Stimulated activated CD4-positive, alpha-beta T cell treated with anti-CD3 and anti-CD28 coated beads, TNF-alpha, amount 100 ng/mL, for 48 hours (primary cell): ENCODE measurements around the gene UQCC3.
"Not testable (repeated sequence)": the region's sequence is repeated elsewhere in the genome, so short reads cannot be mapped to it uniquely, and the experiment has no call there.

Experiments used
- DNase-seq, 3 donors: peaks; one replicate each; pipeline ENCODE4 v3.0.0-alpha.2; 2020; ENCODE audit warnings: low read depth in 3 of 3

Gene UQCC3

DNA sequence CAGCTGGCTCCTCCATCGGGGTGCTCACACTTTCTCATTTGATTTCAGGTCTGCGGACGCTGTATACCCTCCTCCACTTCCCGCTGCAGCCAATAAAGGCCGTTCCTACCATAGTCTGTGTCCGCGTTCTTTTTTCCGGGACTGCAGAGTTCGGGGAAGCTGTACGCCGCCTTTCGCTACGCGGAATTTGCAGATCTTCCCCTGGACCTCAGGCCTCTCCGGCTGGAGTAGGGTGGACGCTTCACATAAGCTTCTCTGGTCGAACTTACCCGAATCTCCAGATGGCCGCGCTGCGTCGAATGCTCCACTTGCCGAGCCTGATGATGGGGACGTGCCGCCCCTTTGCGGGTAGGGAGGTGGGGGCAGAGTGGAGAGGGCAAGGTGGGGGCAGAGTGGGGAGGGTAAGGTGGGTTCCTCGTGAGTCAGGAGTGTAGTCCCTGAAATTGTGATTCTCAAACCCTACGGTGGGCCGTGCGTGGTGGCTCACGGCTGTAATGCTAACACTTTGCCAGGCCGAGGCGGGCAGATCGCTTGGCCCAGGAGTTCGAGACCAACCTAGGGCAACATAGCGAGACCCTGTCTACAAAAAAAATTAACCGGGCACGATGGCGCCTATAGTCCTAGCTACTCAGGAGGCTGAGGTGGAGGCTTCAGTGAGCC lies 5.7 kb upstream of the UQCC3 start:
- peak in 2 of 3 donors; percentile 26 to 27 for DNase-seq

DNA sequence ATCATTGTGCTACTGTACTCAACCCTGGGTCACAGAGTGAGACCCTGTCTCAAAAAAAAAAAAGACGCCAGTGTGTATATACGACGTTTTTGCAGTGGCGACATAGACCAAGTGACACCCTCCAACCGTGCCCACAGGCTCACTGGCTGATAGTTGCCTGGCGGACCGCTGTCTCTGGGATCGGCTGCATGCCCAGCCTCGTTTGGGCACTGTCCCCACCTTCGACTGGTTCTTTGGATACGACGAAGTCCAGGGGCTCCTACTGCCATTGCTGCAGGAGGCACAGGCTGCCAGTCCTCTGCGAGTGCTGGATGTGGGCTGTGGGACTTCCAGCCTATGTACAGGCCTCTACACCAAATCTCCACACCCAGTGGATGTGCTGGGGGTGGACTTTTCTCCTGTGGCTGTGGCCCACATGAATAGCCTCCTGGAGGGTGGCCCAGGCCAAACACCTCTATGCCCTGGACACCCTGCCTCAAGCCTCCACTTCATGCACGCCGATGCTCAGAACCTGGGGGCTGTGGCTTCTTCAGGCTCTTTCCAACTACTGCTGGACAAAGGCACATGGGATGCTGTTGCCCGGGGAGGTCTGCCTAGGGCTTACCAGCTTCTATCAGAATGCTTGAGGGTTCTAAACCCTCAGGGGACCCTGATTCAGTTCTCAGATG lies 5.1 kb upstream of the UQCC3 start:
- DNase-seq: peak in 1 of 3 donors; percentile 10

DNA sequence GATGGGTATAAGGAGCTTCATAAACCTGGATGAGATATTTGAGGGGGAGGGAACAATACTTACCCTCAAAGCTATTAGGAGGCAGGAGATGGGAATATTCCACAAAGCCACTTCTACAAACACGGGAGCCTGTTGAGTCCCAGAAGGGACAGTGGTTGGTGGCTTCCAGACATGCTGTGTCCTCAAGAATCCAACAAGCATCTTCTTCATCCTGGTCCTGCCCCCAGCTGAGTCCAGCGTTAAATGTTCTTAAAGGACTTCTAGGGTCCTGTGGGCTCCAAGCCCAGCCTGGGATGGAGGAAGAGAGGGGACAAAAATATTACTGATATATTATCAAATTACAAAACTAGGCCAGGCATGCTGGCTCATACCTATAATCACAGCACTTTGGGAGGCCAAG lies 4.0 kb upstream of the UQCC3 start:
- DNase-seq: no peak

DNA sequence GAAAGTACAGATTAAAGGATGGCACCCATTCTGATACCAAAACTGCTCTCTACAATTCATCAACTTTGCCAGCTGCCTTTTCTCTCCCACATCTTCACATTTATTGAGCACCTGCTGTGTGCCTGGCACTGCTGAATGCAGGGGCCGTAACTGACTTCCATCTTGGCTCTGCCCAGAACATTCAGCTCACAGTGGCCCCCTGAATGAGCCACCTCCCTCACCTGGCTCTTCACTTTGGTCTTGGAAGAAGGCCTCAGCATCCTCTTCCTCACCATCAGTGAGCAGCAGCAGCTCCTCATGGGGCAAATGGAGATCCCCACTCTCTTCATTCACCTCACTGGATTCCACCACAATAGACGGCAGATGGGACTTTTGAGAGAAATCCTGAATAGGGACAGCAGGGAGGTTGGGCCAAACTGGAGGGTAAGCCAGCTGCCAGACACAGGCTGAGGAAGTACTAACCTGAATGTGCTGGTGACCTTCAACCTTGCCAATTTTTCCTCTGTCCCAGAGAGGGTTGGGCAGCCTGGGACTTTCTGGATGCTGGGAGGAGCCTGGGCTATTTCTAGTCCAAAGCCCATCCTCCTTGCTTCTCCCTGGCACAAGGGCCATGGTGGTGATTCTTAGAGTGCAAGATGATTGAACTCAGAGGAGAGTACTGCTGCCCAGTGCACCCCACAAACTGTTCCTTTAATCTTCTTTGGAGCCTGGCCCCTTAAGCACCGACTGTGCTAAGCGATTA lies 1.9 kb upstream of the UQCC3 start:
- DNase-seq: no peak

DNA sequence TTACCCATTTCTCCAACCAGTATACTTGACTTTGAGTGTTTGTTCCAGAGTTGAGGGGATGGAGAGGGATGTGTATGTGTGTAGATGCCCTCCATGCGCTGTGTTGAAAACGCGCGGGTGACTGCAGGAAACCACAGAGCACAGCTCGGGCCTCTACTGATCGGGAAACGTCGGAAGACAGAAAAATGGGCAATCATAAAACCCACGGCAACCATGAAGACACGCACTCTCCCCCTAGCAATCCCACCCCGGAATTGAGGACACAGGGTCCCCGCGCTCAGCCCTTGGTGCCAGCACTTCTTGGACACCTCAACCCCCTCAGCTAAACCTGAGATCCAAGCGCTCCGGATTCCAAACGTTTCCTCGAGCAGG lies 251 bp upstream of the UQCC3 start:
- DNase-seq: no peak

DNA sequence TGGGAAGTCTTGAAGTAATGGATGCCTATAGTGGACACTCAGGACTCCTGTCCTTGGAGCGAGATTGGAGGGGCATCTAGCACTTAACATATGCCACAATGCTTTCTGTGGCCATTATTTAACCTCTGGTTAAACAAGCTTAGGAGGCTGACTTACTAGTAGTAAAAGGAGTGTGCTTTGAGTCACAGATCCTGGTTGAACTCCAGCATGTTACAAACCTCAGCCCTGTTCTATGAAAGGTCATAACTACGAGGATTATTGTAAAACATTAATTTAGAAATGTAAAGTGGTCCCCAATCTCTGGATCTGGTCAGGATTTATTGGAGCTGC lies 1.7 kb downstream of the UQCC3 start:
- no peak for DNase-seq

DNA sequence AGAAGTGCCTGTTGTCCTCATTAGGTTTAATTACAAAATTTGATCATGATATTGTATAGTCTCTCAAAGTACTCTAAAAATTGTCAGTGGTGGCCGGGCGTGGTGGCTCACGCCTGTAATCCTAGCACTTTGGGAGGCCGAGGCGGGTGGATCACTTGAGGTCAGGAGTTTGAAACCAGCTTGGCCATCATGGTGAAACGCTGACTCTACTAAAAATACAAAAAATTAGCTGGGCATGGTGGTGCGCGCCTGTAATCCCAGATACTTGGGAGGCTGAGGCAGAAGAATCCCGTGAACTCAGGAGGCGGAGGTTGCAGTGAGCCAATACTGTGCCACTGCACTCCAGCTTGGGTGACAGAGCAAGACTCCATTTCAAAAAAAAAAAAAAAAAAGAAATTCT lies 3.9 kb downstream of the UQCC3 start:
- not testable (repeated sequence) for DNase-seq

DNA sequence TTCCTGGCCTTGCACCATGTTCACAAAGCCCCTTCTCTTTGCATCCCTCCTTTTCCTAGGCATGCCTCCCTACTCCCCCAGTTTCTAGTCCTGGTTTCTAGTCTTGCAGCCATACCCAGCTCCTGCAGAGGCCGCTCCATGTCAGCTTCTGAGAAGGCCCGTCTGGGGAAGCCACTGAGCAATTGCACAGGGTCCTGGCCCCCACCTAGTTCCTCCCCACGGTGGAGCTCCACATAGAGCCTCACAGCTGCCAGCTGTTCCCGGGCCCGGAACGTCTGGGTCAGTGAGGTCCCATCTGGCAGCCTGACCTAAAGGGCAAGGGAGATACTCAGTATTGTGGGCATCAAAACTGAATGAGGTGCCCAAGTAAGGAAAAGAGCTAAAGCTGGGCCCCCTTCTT lies 5.2 kb downstream of the UQCC3 start:
- DNase-seq: no peak

DNA sequence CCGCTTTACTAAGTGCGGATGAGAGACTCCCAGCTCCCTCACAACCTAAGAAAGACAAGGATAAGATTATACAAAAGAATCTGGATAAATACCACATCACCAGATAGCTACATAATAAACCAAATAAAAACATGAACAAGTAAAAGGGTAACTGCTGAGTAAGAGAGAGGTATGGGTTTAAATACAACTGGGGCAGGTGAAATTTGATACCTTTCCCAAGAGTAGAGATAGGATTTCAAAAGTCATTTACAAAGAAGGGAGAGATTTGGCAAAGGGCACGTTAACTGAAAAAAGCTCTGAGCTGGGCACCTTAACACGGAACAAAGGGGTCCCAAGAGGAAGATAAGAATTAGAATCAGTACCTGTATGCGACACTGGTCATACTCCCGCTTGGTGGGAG lies 5.7 kb downstream of the UQCC3 start:
- no peak for DNase-seq

DNA sequence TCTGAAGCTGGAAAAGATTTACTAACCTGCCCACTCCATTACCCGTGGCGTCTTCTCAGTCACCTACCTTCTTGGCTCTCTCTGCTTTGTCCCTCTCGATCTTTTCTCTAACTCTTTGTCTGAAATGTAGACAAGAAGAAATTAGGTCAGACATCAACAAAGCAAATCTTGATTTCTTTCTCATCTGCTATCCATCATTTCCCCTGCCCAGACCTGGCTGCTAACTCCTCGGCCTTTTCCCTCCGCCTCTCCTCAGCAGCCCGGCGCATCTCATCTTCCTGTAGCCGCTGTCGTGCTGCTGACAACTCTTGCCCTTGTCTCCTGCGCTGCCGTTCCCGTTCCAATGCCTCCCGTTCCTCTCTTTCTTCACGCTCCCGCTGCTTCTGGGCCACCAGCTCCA lies 6.2 kb downstream of the UQCC3 start:
- DNase-seq: no peak

DNA sequence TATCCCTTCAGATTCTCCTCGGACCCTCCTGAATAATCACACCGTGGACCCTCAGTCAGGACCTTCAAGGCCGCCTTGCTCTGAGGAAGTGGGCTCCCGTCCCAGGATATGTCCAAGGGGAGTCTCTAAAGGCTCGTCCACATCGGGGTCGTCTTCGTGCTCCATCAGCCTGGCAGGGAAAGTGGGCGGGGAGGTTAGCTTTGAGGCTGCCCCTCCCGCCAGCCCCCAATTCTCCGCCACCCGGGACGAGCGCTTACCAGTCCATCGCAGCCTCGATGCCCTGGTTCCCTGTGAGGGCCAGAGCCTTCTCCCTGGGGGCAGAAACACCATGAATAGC lies 6.9 kb downstream of the UQCC3 start:
- no peak for DNase-seq

DNA sequence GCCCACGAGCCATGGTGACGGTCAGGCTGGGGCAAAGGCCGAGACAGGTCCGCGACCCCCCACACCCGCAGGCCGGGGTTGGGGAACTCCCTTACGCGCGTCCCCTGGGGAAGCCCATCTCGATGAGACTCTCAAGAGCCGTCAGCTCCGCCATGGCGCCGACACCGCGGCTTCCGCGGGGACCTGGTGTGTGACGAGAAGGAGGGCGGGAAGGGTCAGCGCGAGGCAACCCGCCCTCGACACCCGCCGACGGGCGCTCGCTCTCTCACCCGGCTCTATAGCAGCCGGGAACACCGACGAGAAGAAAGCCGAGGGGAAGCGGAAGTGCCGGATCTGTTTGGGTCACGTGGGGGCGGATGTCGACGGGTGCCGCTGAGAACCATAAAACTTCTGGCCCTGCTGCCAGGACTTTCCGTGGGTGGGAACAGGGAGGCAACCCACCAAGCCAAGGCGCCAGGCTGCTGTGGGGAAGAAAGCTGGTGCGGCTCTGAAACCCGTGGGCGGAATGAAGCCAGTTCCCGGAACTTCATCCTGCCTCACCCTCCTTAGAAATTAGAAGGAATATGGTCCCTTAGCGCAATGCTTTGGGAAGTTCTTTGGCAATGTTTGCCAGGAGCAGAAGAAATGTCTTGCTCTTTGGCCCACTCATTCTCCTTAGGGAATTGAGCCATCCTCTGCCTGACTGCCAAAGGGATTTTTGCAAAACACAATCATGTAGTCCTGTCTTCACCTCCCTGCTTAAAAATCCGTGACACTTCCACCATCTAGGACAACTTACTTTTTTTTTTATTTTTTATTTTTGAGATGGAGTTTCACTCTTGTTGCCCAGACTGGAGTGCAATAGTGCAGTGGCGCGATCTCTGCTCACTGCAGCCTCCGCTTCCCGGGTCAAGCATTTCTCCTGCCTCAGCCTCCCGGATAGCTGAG lies 7.6 kb downstream of the UQCC3 start, which contains the start of gene UBXN1:
TSS of gene UBXN1 (minus strand) at position 304 of the 927 bp plus-strand sequence. CDS start at position 154, 150 bp downstream.
- DNase-seq: peak; percentile 69 to 85 (median 82)

DNA sequence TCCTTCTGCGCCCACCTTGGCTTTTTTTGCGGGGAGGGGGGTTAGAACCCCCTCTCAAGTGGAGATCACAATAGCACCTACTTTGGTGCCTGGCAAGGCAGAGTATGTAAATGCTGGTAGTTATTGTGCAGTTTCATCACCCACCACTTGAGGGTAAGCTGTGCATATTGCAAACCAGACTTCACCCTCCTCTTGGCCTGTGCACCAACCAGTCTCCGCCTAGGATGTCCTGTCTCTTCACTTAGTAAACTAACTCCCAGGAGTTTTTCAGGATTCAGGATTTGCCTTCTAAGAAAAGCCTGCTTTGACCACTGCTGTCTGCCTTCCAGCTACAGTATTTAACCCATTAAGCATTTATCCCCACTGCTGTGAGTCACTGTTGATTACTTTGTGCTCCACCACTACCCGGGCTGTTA lies 9.4 kb downstream of the UQCC3 start:
- DNase-seq: peak in 1 of 3 donors; percentile 19

DNA sequence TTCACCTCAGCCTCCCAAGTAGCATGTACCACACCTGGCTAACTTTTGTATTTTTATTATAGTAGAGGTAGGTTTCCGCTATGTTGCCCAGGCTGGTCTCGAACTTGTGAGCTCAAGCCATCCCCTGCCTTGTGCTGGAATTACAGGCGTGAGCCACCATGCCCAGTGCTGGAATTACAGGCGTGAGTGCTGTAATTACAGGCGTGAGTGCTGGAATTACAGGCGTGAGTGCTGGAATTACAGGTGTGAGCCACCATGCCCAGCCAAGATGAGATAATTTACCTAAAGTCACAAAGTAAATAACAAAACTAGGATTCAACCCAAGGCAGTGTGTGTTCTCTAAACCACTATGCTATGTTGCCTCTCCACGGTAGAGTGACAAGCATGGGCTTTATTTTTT lies 11.0 kb downstream of the UQCC3 start:
- DNase-seq: no peak

DNA sequence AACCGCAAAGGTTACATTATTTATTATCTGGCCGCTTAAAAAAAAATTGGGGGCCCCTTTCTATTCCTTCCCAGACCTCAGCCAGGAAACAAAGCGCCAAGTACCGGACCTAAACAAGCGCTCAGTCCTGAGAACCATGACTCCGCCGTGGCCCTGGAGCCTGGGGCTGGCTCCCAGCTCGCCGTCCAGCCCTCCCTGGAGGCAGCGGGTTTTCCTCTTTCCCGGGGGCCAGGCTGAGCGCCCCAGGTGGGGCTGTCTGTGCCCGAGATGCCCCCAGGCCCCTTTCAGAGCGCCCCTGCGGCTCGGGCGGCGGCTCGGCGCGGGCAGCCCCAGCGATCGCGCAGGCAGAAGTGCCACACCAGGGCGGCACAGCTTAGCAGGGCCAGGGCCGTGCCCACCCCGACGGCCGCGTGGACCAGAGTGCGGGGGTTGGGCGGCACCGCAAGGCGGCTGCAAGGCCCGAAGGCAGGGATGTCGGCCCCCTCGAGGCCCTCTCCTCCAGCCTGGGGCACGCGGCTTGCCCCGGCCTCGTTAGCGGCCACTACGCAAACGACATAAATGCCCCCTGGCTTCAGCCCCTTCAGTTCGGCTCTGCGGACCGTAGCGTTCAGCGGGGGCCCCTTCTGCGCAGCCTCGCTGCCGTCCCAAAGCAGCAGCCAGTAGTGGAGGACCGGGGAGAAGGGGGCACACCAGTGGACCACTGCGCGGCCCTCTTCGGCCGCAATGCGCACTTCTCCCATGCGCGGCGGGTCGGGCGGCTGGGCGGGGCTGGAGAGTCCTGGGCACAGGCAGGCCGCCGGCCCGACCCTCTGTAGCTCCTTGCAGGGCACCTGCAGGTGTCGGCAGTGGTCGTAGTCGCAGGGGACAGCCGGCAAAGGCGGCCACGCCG lies 16.3 kb downstream of the UQCC3 start:
- DNase-seq: no peak

DNA sequence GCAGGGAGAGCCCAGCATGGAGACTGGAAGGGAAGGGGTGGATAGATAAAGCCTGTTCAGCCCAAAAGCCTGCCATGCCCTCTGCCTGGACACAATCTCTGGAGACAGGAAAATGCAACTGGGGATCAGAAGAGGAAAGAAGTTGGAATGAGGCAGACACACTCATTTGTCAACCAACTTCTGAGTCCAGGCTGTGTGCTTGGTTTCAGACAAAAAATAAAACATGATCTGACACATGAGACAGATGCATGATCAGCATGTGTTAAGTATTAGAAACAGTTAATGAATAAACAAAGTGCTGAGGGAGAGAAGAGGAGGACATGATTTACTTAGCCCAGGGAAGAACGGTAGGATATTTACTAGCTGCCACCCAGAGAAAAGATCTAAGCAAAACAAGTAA lies 17.0 kb downstream of the UQCC3 start:
- DNase-seq: no peak

DNA sequence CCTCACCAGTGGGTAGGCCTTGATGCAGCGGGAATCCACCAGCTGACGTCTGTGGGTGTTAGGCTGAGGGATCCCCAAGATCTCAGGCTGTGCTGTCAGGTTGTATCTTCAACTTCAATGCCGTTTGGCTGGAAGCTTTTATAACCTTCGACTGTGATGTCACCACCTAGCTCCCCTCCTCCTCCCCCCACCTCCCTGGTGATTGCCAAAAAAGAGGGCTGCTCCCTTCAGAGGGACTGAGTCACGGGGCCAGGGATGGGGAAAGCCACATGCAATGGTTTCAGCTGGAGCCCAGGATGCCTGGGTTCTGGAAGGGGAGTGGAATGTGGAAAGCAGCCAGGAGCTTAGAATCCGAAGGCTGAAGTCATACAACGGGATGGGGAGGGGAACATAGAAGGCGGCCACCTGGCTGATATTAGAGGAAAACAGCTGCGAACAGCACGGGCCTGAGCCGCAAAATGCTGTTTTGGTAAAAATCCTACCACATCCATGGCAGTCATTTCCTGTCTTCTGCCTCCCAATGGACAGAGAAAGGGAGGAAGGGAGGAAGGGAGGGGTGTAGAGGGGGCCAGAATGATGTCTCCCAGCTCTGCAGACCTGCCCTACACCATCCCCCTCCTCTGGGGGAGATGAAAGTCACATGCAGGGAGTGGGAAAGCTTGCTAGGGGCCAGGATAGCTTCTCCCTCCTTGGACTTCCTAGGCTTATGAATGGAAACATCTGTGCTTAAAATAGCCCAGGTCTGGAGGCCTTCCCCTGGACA lies 18.1 kb downstream of the UQCC3 start, which contains the start of gene LRRN4CL:
TSS of gene LRRN4CL (minus strand) at position 110 of the 763 bp plus-strand sequence. CDS start 1,022 bp downstream, outside the sequence.
- DNase-seq: no peak

DNA sequence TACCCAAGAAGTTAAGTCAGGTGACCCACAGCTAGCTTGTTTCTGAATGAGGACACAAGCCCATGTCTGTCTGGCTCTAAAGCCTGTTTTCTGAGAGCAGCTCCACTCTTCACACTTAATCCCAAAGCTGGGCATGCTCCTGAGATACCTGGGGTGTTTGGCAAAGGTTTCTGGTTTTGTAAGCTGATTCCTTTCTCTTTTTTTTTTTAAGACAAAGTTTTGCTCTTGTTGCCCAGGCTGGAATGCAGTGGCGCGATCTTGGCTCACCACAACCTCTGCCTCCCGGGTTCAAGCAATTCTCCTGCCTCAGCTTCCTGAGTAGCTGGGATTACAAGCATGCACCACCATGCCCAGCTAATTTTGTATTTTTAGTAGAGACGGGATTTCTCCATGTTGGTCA lies 22.2 kb downstream of the UQCC3 start:
- DNase-seq: not testable (repeated sequence)

DNA sequence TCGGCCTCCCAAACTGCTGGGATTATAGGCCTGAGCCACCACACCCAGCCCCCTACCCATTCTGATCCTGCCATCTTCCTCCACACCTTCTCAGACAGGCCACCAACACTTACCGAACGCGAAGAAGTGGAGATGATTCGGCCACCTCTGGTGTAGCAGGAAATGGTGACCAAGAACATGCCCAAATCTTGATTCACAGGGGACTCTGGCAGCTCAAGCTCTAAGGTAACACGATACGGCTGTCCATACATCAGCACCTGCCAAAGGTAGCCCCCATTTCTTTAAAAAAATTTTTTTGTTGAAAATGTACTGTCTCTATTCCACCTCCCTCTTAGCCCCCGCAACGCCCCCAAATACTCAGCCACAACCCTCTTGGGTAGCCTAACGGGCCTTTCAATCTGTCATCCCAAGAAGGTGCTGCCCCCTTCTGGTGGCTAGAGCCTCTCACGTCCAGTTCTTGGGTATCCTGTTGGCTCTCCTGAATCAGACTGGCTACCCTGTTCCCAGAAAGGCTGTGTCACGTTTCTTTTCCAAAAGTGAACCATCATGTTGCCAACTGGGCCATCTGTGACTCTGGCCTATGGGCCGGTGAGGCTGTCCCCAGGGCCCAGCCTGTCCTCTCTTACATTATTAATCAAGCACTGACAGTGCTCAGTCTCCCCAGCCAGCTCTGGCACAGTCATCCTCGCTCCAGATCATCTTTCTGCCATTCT lies 23.1 kb downstream of the UQCC3 start:
- peak in 2 of 3 donors; percentile 56 to 71 for DNase-seq
